ENCODE data around the gene ASF1B. TPM values are rescaled to one million over a fixed set of nuclear protein-coding genes. Genes with fewer than 3 reads are reported as not detected.

The ASF1B gene
- total RNA-seq, 1 experiment from 2014 or later, result 54.6 TPM

DNA sequence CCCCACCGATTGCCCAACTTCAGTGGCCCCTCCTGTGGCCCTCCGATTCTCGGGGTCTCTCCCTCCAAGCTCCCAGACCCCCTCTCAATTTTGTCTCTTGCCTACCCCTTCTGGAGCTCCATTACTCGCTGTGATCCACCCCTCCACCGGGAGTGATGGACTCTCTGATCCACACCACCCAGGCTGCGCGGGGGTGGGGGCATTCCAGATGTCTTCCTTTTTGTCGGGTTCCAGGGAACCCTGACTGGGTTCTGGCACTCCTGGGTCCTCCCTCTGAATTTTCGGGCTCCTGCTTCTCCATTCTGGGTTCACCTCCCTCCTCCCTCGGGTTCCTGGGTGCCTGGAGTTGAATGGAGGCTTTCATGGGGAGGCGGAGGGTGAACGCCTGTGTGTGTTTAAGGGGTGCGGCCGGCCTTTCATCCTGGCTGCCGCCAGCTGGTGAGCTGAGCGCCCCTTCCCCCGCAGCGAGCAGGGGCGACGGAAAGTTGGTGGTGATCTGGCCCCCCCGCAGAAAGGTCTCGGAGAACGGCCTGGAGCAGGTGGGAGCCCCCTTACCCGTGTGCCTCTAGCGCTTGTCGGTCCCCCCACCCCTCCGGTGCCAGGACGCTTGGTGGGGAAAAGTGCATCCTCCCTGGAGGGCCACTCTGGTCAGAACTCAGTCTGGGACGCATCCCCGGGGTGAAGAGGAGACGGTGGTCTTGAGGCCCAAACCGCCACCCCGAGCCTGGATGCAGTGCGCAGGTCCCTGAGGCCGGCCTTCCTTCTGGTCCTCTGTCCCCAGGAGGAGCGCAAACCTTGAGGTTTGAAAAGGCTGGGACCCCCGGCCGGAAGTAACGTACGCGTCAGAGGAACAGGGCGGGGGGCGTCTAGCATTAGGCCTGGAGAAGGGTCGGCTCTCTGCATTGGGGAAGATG is 62.2 kb downstream of the ASF1B start:
- Histone ChIP-seq H3K4me1 (ENCODE audit: insufficient read depth, low read length, poor library complexity, severe bottlenecking) (peaks cover 24% of the 10 kb centered on the region), H3K27ac (ENCODE audit: low read depth, low read length, poor library complexity, severe bottlenecking) (no peak overlapping the region), H3K4me3 (ENCODE audit: low read depth, low read length, poor library complexity, severe bottlenecking) (peak overlapping the region; percentile 49), H3K9me3 (ENCODE audit: low read depth, low read length, poor library complexity, severe bottlenecking) (no peaks in the 10 kb centered on the region), H3K36me3 (ENCODE audit: insufficient read depth, low read length, poor library complexity, severe bottlenecking) (no peaks in the 10 kb centered on the region), H3K27me3 (replicated peaks; ENCODE audit: insufficient read depth, low read depth, low read length, poor library complexity) (no peaks in the 10 kb centered on the region)
- BruUV-seq (replicated peaks), result no TSS peak
- DNase-seq (ENCODE audit: low spot score), result peak; percentile 58
- CTCF ChIA-PET, result interaction anchor here (0.6 to 1.0 kb wide), 2 partner anchors 106 to 193 kb away, joined by 3 read pairs; no protein-coding TSS in a partner anchor
- TF ChIP-seq, protein P1, sequence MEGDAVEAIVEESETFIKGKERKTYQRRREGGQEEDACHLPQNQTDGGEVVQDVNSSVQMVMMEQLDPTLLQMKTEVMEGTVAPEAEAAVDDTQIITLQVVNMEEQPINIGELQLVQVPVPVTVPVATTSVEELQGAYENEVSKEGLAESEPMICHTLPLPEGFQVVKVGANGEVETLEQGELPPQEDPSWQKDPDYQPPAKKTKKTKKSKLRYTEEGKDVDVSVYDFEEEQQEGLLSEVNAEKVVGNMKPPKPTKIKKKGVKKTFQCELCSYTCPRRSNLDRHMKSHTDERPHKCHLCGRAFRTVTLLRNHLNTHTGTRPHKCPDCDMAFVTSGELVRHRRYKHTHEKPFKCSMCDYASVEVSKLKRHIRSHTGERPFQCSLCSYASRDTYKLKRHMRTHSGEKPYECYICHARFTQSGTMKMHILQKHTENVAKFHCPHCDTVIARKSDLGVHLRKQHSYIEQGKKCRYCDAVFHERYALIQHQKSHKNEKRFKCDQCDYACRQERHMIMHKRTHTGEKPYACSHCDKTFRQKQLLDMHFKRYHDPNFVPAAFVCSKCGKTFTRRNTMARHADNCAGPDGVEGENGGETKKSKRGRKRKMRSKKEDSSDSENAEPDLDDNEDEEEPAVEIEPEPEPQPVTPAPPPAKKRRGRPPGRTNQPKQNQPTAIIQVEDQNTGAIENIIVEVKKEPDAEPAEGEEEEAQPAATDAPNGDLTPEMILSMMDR (conservative IDR thresholded peaks at IDR 0.05; ENCODE audit: low read depth, low read length), result no peak
- TF ChIP-seq EZH2 (IDR thresholded peaks at IDR 0.05; ENCODE audit: borderline replicate concordance, low read depth, low read length, poor library complexity, severe bottlenecking), result no peak
- intact Hi-C loops (cut with micrococcal nuclease; ENCODE audit: unreplicated experiment), result loop anchor here (5.0 kb wide), 2 partner anchors 67 to 477 kb away; partner anchors contain the start of gene RFX1
- POLR2A ChIA-PET (ENCODE audit: low non-redundant PET), result no interaction called here

DNA sequence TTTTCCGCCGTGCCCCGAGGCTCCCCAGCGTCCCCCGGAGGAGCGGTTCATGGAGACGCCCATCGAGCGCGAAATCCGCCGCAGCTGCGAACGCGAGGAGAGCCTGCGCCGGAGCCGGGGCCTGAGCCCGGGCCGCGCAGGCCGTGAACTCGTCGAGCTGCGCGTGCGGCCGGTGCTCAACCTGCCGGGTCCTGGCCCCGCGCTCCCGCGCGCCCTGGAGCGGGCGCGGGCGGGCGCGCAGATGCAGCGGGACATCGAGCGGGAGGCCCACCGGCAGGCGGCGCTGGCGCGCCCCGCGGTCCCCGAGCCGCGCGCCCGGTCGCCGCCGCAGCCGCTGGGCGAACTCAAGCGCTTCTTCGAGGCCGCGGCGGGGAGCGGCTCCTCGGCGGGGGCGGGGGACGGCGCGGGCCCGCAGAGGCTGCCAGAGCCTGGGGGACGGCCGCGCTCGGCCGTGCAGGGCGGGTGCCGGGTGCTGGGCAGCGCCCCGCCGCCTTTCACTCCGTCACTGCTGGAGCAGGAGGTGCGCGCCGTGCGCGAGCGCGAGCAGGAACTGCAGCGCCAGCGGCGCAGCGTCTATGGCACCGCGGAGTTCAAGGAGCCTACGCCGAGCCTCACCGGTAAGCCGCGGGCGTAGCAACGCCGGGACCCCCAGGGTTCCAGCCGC is 63.0 kb downstream of the ASF1B start:
- no peak for TF ChIP-seq EZH2 (IDR thresholded peaks at IDR 0.05; ENCODE audit: borderline replicate concordance, low read depth, low read length, poor library complexity, severe bottlenecking)
- TF ChIP-seq, protein P1 (conservative IDR thresholded peaks at IDR 0.05; ENCODE audit: low read depth, low read length), result peak; percentile 18; the same call in 1 of the 2 replicates
- CTCF ChIA-PET, result interaction anchor here (0.6 to 1.7 kb wide), 3 partner anchors 41 to 192 kb away, joined by 3 to 5 read pairs (median 3); partner anchors contain the start of gene IL27RA
- DNase-seq (ENCODE audit: low spot score), result peak; percentile 84
- H3K27ac ChIP-seq (ENCODE audit: low read depth, low read length, poor library complexity, severe bottlenecking), result no peak overlapping the region
- no peaks in the 10 kb centered on the region for H3K27me3 ChIP-seq (replicated peaks; ENCODE audit: insufficient read depth, low read depth, low read length, poor library complexity)
- no peaks in the 10 kb centered on the region for H3K36me3 ChIP-seq (ENCODE audit: insufficient read depth, low read length, poor library complexity, severe bottlenecking)
- H3K4me1 ChIP-seq (ENCODE audit: insufficient read depth, low read length, poor library complexity, severe bottlenecking), result peaks cover 24% of the 10 kb centered on the region
- intact Hi-C loops (cut with micrococcal nuclease; ENCODE audit: unreplicated experiment), result loop anchor here (5.0 kb wide), 2 partner anchors 66 to 476 kb away; partner anchors contain the start of gene RFX1
- no peaks in the 10 kb centered on the region for H3K9me3 ChIP-seq (ENCODE audit: low read depth, low read length, poor library complexity, severe bottlenecking)
- peak overlapping the region; percentile 49 for H3K4me3 ChIP-seq (ENCODE audit: low read depth, low read length, poor library complexity, severe bottlenecking)
- POLR2A ChIA-PET (ENCODE audit: low non-redundant PET), result no interaction called here
- BruUV-seq (replicated peaks), result no TSS peak

DNA sequence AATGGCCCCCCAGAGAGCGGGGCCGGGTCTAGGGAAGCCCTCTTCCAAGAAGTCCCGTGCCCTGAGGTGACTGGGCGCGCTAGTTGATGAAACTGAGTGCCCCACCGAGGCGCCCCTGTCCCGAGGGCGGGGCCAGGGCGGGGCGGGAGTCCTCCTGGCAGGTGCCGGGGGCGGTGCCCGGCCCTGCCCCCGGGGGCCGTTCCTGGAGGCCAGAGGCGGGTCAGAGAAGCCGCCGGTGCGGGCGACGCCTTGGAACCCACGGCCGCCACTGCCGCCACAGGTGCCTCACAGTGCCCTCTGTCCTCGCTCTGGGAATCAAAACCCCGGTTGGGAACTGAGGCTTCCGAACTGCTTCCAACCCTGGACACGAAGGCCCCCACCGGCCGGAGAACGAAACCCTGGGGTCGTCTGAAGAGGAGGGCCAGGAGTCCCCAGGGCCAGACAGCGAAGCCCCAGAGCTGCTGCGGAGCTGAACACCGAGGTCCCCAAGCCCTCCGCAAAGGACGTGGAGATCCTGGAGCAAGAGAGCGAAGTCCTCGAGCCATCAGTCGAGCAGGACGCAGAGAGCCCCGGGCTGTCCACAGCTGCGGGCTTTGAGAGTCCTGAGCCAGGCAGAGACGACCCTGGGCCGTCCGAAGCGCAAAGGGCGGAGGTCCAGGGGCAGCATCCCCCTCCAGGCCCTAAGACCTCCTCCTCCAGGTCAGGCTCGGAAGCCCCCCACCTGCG is 63.7 kb downstream of the ASF1B start, which contains the start of gene MISP3:
TSS of gene MISP3 (plus strand) at position 252 of the 726 bp plus-strand sequence. CDS start 524 bp downstream, outside the sequence.
- Histone ChIP-seq H3K4me3 (ENCODE audit: low read depth, low read length, poor library complexity, severe bottlenecking) (peak within 1 kb of the TSS; percentile 49), H3K9me3 (ENCODE audit: low read depth, low read length, poor library complexity, severe bottlenecking) (no peaks in the 10 kb centered on the region), H3K27ac (ENCODE audit: low read depth, low read length, poor library complexity, severe bottlenecking) (no peak within 1 kb of the TSS), H3K4me1 (ENCODE audit: insufficient read depth, low read length, poor library complexity, severe bottlenecking) (peaks cover 24% of the 10 kb centered on the region), H3K36me3 (ENCODE audit: insufficient read depth, low read length, poor library complexity, severe bottlenecking) (no peaks in the 10 kb centered on the region), H3K27me3 (replicated peaks; ENCODE audit: insufficient read depth, low read depth, low read length, poor library complexity) (no peaks in the 10 kb centered on the region)
- CTCF ChIA-PET, result interaction anchor here (0.5 to 1.7 kb wide), 3 partner anchors 14 to 796 kb away, joined by 3 to 5 read pairs (median 3); partner anchors contain the start of gene IL27RA
- intact Hi-C loops (cut with micrococcal nuclease; ENCODE audit: unreplicated experiment), result loop anchor here (1.0 to 5.0 kb wide), 3 partner anchors 65 to 475 kb away; partner anchors contain the start of gene RFX1
- TF ChIP-seq, protein P1 (conservative IDR thresholded peaks at IDR 0.05; ENCODE audit: low read depth, low read length), result no peak
- TF ChIP-seq EZH2 (IDR thresholded peaks at IDR 0.05; ENCODE audit: borderline replicate concordance, low read depth, low read length, poor library complexity, severe bottlenecking), result no peak
- BruUV-seq (replicated peaks), result no TSS peak
- peak; percentile 54 for DNase-seq (ENCODE audit: low spot score)
- POLR2A ChIA-PET (ENCODE audit: low non-redundant PET), result no interaction called here
